ENCODE results near the gene PAQR5. TPM values are rescaled to one million over a fixed set of nuclear protein-coding genes. Genes with fewer than 3 reads are reported as not detected.
A peak's percentile ranks its signal among the peaks of the same experiment; 100 is the strongest.
"Not testable (repeated sequence)": the region's sequence is repeated elsewhere in the genome, so short reads cannot be mapped to it uniquely, and the experiment has no call there.

PAQR5 gene
- total RNA-seq, 1 donor from 2014 or later = 1.7 TPM

- DNase-seq; intact Hi-C loops (cut with micrococcal nuclease); ATAC-seq: not testable (repeated sequence)
Observed at GRCh38 chr15:69382176-69382575, 83.5 kb downstream of the PAQR5 start.

- DNase-seq; intact Hi-C loops (cut with micrococcal nuclease); ATAC-seq: not testable (repeated sequence)
Observed at GRCh38 chr15:69384066-69384465, 85.4 kb downstream of the PAQR5 start.

- intact Hi-C loops (cut with micrococcal nuclease) = no loop called here
- no peak for DNase-seq
- no peak for ATAC-seq
Observed at GRCh38 chr15:69384626-69385598, 86.2 kb downstream of the PAQR5 start.

- intact Hi-C loops (cut with micrococcal nuclease) = no loop called here
- DNase-seq = no peak
- no peak for ATAC-seq
Observed at GRCh38 chr15:69385831-69386230, 87.1 kb downstream of the PAQR5 start.

- intact Hi-C loops (cut with micrococcal nuclease) = no loop called here
- DNase-seq (no peak), ATAC-seq (no peak)
Observed at GRCh38 chr15:69386284-69386683, 87.6 kb downstream of the PAQR5 start.

GRCh38 chr15:69388260-69388705, 89.6 kb downstream of the PAQR5 start:
- no peak for DNase-seq
- intact Hi-C loops (cut with micrococcal nuclease) = no loop called here
- peak; percentile 50 for ATAC-seq

GRCh38 chr15:69389426-69389825, 90.7 kb downstream of the PAQR5 start:
- intact Hi-C loops (cut with micrococcal nuclease) = no loop called here
- peak; percentile 60 for ATAC-seq
- peak; percentile 40 for DNase-seq

- intact Hi-C loops (cut with micrococcal nuclease) = no loop called here
- DNase-seq (no peak), ATAC-seq (no peak)
Observed at GRCh38 chr15:69390575-69390974, 91.9 kb downstream of the PAQR5 start.

- ATAC-seq (no peak), DNase-seq (no peak)
- intact Hi-C loops (cut with micrococcal nuclease) = no loop called here
Observed at GRCh38 chr15:69391046-69391757, 92.5 kb downstream of the PAQR5 start.

- no peak for ATAC-seq
- intact Hi-C loops (cut with micrococcal nuclease) = no loop called here
- no peak for DNase-seq
Observed at GRCh38 chr15:69392352-69392751, 93.6 kb downstream of the PAQR5 start.

- no peak for DNase-seq
Observed at GRCh38 chr15:69393831-69394491, 95.2 kb downstream of the PAQR5 start.

GRCh38 chr15:69394556-69395282, 96.0 kb downstream of the PAQR5 start:
- peak; percentile 89 for DNase-seq
- intact Hi-C loops (cut with micrococcal nuclease) = loop anchor here (5.0 kb wide), 1 partner anchor 332 kb away; no protein-coding TSS in a partner anchor
- peak; percentile 93 for ATAC-seq

More at GRCh38 chr15:69393831-69394491, 95.2 kb downstream of the PAQR5 start:
- intact Hi-C loops (cut with micrococcal nuclease) = no loop called here
- no peak for ATAC-seq

- intact Hi-C loops (cut with micrococcal nuclease) = loop anchor here (5.0 kb wide), 1 partner anchor 333 kb away; no protein-coding TSS in a partner anchor
- ATAC-seq (no peak), DNase-seq (no peak)
Observed at GRCh38 chr15:69395460-69395859, 96.7 kb downstream of the PAQR5 start.

GRCh38 chr15:69395991-69396390, 97.3 kb downstream of the PAQR5 start:
- DNase-seq (no peak), ATAC-seq (no peak)
- intact Hi-C loops (cut with micrococcal nuclease) = loop anchor here (5.0 kb wide), 1 partner anchor 334 kb away; no protein-coding TSS in a partner anchor

GRCh38 chr15:69398491-69398891, 99.8 kb downstream of the PAQR5 start:
- intact Hi-C loops (cut with micrococcal nuclease) = loop anchor here (5.0 kb wide), 1 partner anchor 336 kb away; no protein-coding TSS in a partner anchor
- DNase-seq (no peak), ATAC-seq (no peak)

- intact Hi-C loops (cut with micrococcal nuclease) = no loop called here
- ATAC-seq (no peak), DNase-seq (no peak)
Observed at GRCh38 chr15:69400850-69401249, 102.1 kb downstream of the PAQR5 start.

GRCh38 chr15:69402816-69403215, 104.1 kb downstream of the PAQR5 start:
- intact Hi-C loops (cut with micrococcal nuclease) = no loop called here
- DNase-seq = no peak
- ATAC-seq = no peak

- no peak for ATAC-seq
- intact Hi-C loops (cut with micrococcal nuclease) = no loop called here
- DNase-seq = no peak
Observed at GRCh38 chr15:69403594-69403993, 104.9 kb downstream of the PAQR5 start.

- no peak for ATAC-seq
- intact Hi-C loops (cut with micrococcal nuclease) = no loop called here
- no peak for DNase-seq
Observed at GRCh38 chr15:69405110-69405509, 106.4 kb downstream of the PAQR5 start.

Measured in left ventricle myocardium superior (tissue), 1 donor.